Smooth muscle cell (in vitro differentiated cells): ENCODE results near the gene RTP5. TPM values are rescaled to one million over a fixed set of nuclear protein-coding genes. Genes with fewer than 3 reads are reported as not detected.

Experiments used
- DNase-seq: peaks from one replicate; lab custom pipeline; 2025; ENCODE audit not compliant: unreplicated experiment; lab: John Stamatoyannopoulos, UW
- H2AFZ ChIP-seq: fragments of 200-600 bp; sonication (generic); 2 replicates; pipeline ENCODE4 v1.6.0; 2016; ENCODE audit warnings: antibody characterized with exemption, low read depth, mild to moderate bottlenecking
- H3F3A ChIP-seq: fragments of 200-600 bp; sonication (generic); 2 replicates; pipeline ENCODE4 v1.6.0; 2017; ENCODE audit warnings: antibody characterized with exemption, low read depth
- H3K27ac ChIP-seq: fragments of 200-600 bp; sonication (generic); 2 replicates; pipeline ENCODE4 v1.5.1; 2016; ENCODE audit warnings: low read depth, mild to moderate bottlenecking
- H3K27me3 ChIP-seq: fragments of 200-600 bp; sonication (generic); 2 replicates; pipeline ENCODE4 v1.6.1; 2016; ENCODE audit warnings: low read depth, mild to moderate bottlenecking
- H3K36me3 ChIP-seq: fragments of 200-600 bp; sonication (generic); 2 replicates; pipeline ENCODE4 v1.5.1; 2016; ENCODE audit warnings: low read depth
- H3K4me1 ChIP-seq: fragments of 200-600 bp; sonication (generic); 2 replicates; pipeline ENCODE4 v1.5.1; 2016; ENCODE audit warnings: low read depth
- H3K4me2 ChIP-seq: fragments of 200-600 bp; sonication (generic); 2 replicates; pipeline ENCODE4 v1.6.0; 2016; ENCODE audit warnings: mild to moderate bottlenecking
- H3K4me3 ChIP-seq: fragments of 200-600 bp; sonication (generic); 2 replicates; pipeline ENCODE4 v1.5.1; 2016; ENCODE audit warnings: mild to moderate bottlenecking
- H3K79me2 ChIP-seq: fragments of 200-600 bp; sonication (generic); 2 replicates; pipeline ENCODE4 v1.6.0; 2016; ENCODE audit warnings: low read depth, mild to moderate bottlenecking
- H3K9ac ChIP-seq: fragments of 200-600 bp; sonication (generic); 2 replicates; pipeline ENCODE4 v1.6.0; 2016; ENCODE audit warnings: low read depth
- H3K9me3 ChIP-seq: fragments of 200-600 bp; sonication (generic); replicated peaks from 2 replicates; pipeline ENCODE4 v1.5.1; 2016; ENCODE audit warnings: low read depth
- H4K20me1 ChIP-seq: fragments of 200-600 bp; sonication (generic); 2 replicates; pipeline ENCODE4 v1.6.0; 2016; ENCODE audit warnings: low read depth
- CTCF ChIP-seq: fragments of 200-600 bp; sonication (generic); IDR thresholded peaks from 2 replicates; pipeline ENCODE4 v1.5.1; 2017; ENCODE audit warnings: borderline replicate concordance, mild to moderate bottlenecking, antibody characterized with exemption; ENCODE audit not compliant: insufficient read depth, poor library complexity, severe bottlenecking
- WGBS: methylation state at CpG from one replicate; pipeline ENCODE4 v1.1.7; 2016; ENCODE audit warnings: low lambda C conversion rate; 5-methylcytosine and 5-hydroxymethylcytosine counted together
- polyA plus RNA-seq: library from polyadenylated mRNA; unstranded; fragments of >200 nt; fragmentation: Nextera tagmentation; extraction: Ambion mirVana; gene quantifications from 2 replicates; pipeline ENCODE4 v1.2.1, GENCODE V29; 2016
- total RNA-seq: library from RNA; depleted of rRNA; stranded (reverse); fragments of >200 nt; gene quantifications from 2 replicates; pipeline ENCODE4 v1.2.3, GENCODE V29; 2014

Gene RTP5
- total and polyA plus RNA-seq, 2 experiments from 2014 or later, result not detected

DNA sequence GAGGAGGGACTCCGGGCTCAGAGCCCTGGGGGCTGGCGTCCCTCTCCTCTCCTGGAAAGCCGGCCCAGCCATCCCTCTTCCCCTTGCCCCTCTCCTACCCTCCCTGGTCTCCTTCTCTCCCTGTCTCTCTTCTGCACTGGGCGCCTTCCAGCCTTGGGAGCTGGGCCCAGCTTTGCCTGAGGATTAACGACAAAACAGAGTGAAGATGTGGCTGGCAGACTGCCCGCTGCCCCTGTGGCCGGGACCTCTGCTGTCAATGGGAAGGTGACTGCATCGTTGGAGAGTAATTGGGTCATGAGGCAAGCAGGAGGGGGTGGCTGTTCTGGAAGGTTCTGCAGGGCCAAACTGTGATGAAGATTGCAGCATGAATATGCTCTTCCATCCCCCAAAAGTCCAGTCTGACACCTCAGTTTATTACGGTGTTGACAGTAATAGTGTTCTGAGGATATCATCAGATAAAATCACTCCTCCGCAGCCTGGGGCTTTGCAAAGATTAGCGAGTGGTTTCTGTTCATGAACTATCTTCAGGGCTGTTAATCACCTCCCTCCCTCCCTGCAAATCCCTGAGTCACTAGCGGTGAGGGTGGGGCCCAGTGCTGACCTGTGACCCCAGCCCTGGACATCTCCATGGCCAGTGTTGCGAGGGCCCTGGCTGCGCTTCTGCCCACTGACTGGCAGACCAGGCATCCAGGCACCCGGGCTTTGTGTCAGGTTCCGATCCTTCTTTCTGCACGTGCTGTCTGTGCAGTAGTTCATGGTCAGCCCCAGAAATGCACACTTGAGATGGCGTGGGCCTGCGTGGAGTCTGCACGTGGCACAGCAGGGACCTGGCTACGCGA, 23.0 kb downstream of the RTP5 start:
- 66% methylated on average over 22 of the region's 22 CpGs for WGBS
- Histone ChIP-seq H3K9ac (no peak overlapping the region), H3K4me3 (no peak overlapping the region), H3K36me3 (no peaks in the 10 kb centered on the region), H3K4me1 (no peaks in the 10 kb centered on the region), H3K79me2 (no peaks in the 10 kb centered on the region), H2AFZ (no peak overlapping the region), H3K9me3 (no peaks in the 10 kb centered on the region), H3F3A (no peaks in the 10 kb centered on the region), H4K20me1 (peaks cover 12% of the 10 kb centered on the region), H3K4me2 (peak overlapping the region; percentile 1), H3K27ac (no peak overlapping the region), H3K27me3 (no peaks in the 10 kb centered on the region)
- DNase-seq, result no peak
- no peak for TF ChIP-seq CTCF

DNA sequence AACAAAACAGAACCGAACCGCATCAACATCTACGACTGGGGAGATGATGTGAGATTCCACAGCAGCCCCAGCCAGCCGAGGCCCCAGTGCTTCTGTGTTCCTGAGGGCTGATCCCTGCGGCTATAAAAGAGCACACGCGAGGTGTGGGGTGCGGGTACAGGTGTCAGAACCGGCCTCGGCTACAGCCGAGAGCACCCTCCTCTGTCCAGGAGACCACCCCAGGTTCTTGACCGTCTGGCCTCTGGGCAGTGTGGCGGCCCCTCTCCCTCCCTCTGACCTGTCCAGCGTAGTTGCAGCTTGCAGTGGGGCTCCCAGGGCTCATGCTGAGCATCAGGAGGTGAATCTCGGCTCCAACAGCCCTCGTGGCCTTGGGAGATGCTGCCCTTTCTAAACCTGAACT, 23.7 kb downstream of the RTP5 start:
- H2AFZ ChIP-seq, result no peak overlapping the region
- H3K9ac ChIP-seq, result no peak overlapping the region
- 90% methylated on average over 16 of the region's 16 CpGs for WGBS
- no peaks in the 10 kb centered on the region for H3K4me1 ChIP-seq
- no peak overlapping the region for H3K4me3 ChIP-seq
- H3F3A ChIP-seq, result no peaks in the 10 kb centered on the region
- peaks cover 12% of the 10 kb centered on the region for H4K20me1 ChIP-seq
- H3K79me2 ChIP-seq, result no peaks in the 10 kb centered on the region
- no peaks in the 10 kb centered on the region for H3K36me3 ChIP-seq
- no peak for TF ChIP-seq CTCF
- DNase-seq, result no peak
- no peaks in the 10 kb centered on the region for H3K27me3 ChIP-seq
- no peaks in the 10 kb centered on the region for H3K9me3 ChIP-seq
- H3K4me2 ChIP-seq, result no peak overlapping the region
- no peak overlapping the region for H3K27ac ChIP-seq

DNA sequence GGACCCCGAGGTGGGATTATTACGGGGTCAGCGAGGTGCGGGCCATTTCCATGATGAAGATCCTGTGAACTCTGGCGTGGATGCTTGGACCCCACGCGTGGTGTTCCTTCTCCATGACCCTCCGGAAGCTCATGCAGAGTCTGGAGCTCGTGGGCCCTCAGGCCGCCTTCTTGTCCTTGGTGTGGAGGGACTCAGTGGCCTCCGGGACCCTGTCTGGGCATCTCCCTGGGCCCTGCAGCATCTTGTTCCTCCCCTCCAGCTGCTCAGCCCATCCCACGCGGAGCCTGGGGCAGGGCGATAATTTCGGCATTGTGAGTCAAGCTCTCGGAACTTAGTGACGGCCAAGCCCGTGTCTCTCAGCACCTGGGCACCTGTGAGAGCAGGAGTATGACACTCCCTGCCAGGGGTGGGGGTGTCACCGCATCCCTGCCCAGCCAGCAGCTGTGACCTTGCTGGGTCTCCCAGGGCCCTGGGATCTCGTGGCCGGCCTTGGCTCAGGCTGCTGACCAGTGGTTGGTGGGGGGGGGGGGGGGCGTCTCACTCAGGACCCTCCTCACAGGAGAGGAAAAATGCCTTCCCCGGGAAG, 24.6 kb downstream of the RTP5 start:
- no peak overlapping the region for H3K27ac ChIP-seq
- H2AFZ ChIP-seq, result no peak overlapping the region
- no peaks in the 10 kb centered on the region for H3K4me1 ChIP-seq
- no peaks in the 10 kb centered on the region for H3K36me3 ChIP-seq
- H3K4me3 ChIP-seq, result no peak overlapping the region
- DNase-seq, result no peak
- no peak overlapping the region for H3K4me2 ChIP-seq
- H3K9ac ChIP-seq, result no peak overlapping the region
- no peaks in the 10 kb centered on the region for H3F3A ChIP-seq
- no peak for TF ChIP-seq CTCF
- 89% methylated on average over 23 of the region's 23 CpGs for WGBS
- H4K20me1 ChIP-seq, result peaks cover 12% of the 10 kb centered on the region
- H3K9me3 ChIP-seq, result no peaks in the 10 kb centered on the region
- no peaks in the 10 kb centered on the region for H3K27me3 ChIP-seq
- no peaks in the 10 kb centered on the region for H3K79me2 ChIP-seq
